Activated T-helper 1 cell treated with anti-CD3 and anti-CD28 coated beads, Interleukin-12 subunit alpha, Interleukin-12 subunit beta, Interleukin-2, Interleukin-4 antibody, amounts not matched to agents 30 ng/mL and 10 ng/mL and 1 ng/mL, durations not matched to agents 14 hours and 24 hours and 36 hours (primary cell): Measurements from ENCODE around the gene HIBADH. TPM values are rescaled to one million over a fixed set of nuclear protein-coding genes. Genes with fewer than 3 reads are reported as not detected.

Experiments
- DNase-seq: peaks from one replicate; pipeline ENCODE4 v3.0.0; 2021; ENCODE audit warnings: low spot score
- H3K27ac Mint-ChIP-seq: one replicate; pipeline ENCODE4 v1.8.0; 2021; ENCODE audit warnings: mild to moderate bottlenecking, mixed read lengths
- H3K27me3 Mint-ChIP-seq: one replicate; pipeline ENCODE4 v1.8.0; 2022; ENCODE audit warnings: mild to moderate bottlenecking, moderate library complexity, mixed read lengths; ENCODE audit not compliant: insufficient read depth
- H3K36me3 Mint-ChIP-seq: one replicate; pipeline ENCODE4 v1.8.0; 2021; ENCODE audit warnings: low read depth, mixed read lengths
- H3K4me1 Mint-ChIP-seq: one replicate; pipeline ENCODE4 v1.8.0; 2021; ENCODE audit warnings: low read depth, mixed read lengths
- H3K4me3 Mint-ChIP-seq: one replicate; pipeline ENCODE4 v1.8.0; 2021; ENCODE audit warnings: mild to moderate bottlenecking, moderate library complexity, mixed read lengths
- H3K9me3 Mint-ChIP-seq: one replicate; pipeline ENCODE4 v1.8.0; 2021; ENCODE audit warnings: mixed read lengths
- intact Hi-C: fragments of 100-400 bp; cut with micrococcal nuclease; formaldehyde crosslinking; loops from one replicate; pipeline ENCODE4 v1.15.1; 2024
- total RNA-seq: library from RNA; stranded (reverse); gene quantifications from 2 replicates; pipeline ENCODE4 v1.2.3, GENCODE V29; 2022

The HIBADH gene
- total RNA-seq, 1 donor from 2014 or later, result 21.2 TPM

GRCh38 chr7:27575613-27576012 lies 87.1 kb downstream of the HIBADH start:
- peaks cover 5% of the 10 kb centered on the region for H3K27me3 Mint-ChIP-seq
- intact Hi-C loops, result loop anchor here (1.0 to 5.0 kb wide), 3 partner anchors 345 to 379 kb away; no protein-coding TSS in a partner anchor
- H3K36me3 Mint-ChIP-seq, result no peaks in the 10 kb centered on the region
- no peak overlapping the region for H3K4me3 Mint-ChIP-seq
- no peak for DNase-seq
- no peaks in the 10 kb centered on the region for H3K9me3 Mint-ChIP-seq
- no peaks in the 10 kb centered on the region for H3K4me1 Mint-ChIP-seq
- H3K27ac Mint-ChIP-seq, result no peak overlapping the region

GRCh38 chr7:27569106-27569505 lies 93.6 kb downstream of the HIBADH start:
- Mint-ChIP-seq H3K27ac (no peak overlapping the region), H3K36me3 (no peaks in the 10 kb centered on the region), H3K9me3 (no peaks in the 10 kb centered on the region), H3K4me1 (no peaks in the 10 kb centered on the region), H3K4me3 (no peak overlapping the region), H3K27me3 (peaks cover 2% of the 10 kb centered on the region)
- intact Hi-C loops, result no loop called here
- no peak for DNase-seq

GRCh38 chr7:27567266-27567665 lies 95.4 kb downstream of the HIBADH start:
- H3K36me3 Mint-ChIP-seq, result no peaks in the 10 kb centered on the region
- no peaks in the 10 kb centered on the region for H3K27me3 Mint-ChIP-seq
- intact Hi-C loops, result no loop called here

GRCh38 chr7:27564881-27565482 lies 97.7 kb downstream of the HIBADH start:
- H3K27me3 Mint-ChIP-seq, result no peaks in the 10 kb centered on the region
- H3K9me3 Mint-ChIP-seq, result no peaks in the 10 kb centered on the region
- no peaks in the 10 kb centered on the region for H3K4me1 Mint-ChIP-seq
- no peak for DNase-seq
- H3K36me3 Mint-ChIP-seq, result no peaks in the 10 kb centered on the region
- H3K4me3 Mint-ChIP-seq, result no peak overlapping the region
- intact Hi-C loops, result no loop called here
- no peak overlapping the region for H3K27ac Mint-ChIP-seq

More at GRCh38 chr7:27567266-27567665, 95.4 kb downstream of the HIBADH start:
- no peak for DNase-seq
- no peak overlapping the region for H3K4me3 Mint-ChIP-seq
- H3K27ac Mint-ChIP-seq, result no peak overlapping the region
- no peaks in the 10 kb centered on the region for H3K4me1 Mint-ChIP-seq
- no peaks in the 10 kb centered on the region for H3K9me3 Mint-ChIP-seq

GRCh38 chr7:27560706-27561235 lies 101.9 kb downstream of the HIBADH start:
- Mint-ChIP-seq H3K9me3 (no peaks in the 10 kb centered on the region), H3K27ac (no peak overlapping the region), H3K4me1 (no peaks in the 10 kb centered on the region), H3K27me3 (no peaks in the 10 kb centered on the region), H3K4me3 (no peak overlapping the region), H3K36me3 (no peaks in the 10 kb centered on the region)
- intact Hi-C loops, result no loop called here
- DNase-seq, result no peak

- Mint-ChIP-seq H3K27ac (no peak overlapping the region), H3K27me3 (no peaks in the 10 kb centered on the region), H3K9me3 (no peaks in the 10 kb centered on the region), H3K4me3 (no peak overlapping the region), H3K4me1 (no peaks in the 10 kb centered on the region), H3K36me3 (no peaks in the 10 kb centered on the region)
- no peak for DNase-seq
- intact Hi-C loops, result no loop called here
These were observed 107.0 kb downstream of the HIBADH start for GRCh38 chr7:27555670-27556069.

GRCh38 chr7:27554826-27555225 lies 107.9 kb downstream of the HIBADH start:
- Mint-ChIP-seq H3K4me3 (no peak overlapping the region), H3K27me3 (no peaks in the 10 kb centered on the region), H3K9me3 (no peaks in the 10 kb centered on the region), H3K4me1 (no peaks in the 10 kb centered on the region), H3K36me3 (no peaks in the 10 kb centered on the region), H3K27ac (no peak overlapping the region)
- DNase-seq, result no peak
- intact Hi-C loops, result no loop called here

GRCh38 chr7:27553273-27553672 lies 109.4 kb downstream of the HIBADH start:
- no peaks in the 10 kb centered on the region for H3K36me3 Mint-ChIP-seq
- H3K27ac Mint-ChIP-seq, result no peak overlapping the region
- no peak overlapping the region for H3K4me3 Mint-ChIP-seq
- no peak for DNase-seq
- intact Hi-C loops, result no loop called here
- H3K4me1 Mint-ChIP-seq, result no peaks in the 10 kb centered on the region
- H3K27me3 Mint-ChIP-seq, result no peaks in the 10 kb centered on the region
- no peaks in the 10 kb centered on the region for H3K9me3 Mint-ChIP-seq

GRCh38 chr7:27551803-27552400 lies 110.8 kb downstream of the HIBADH start:
- intact Hi-C loops, result no loop called here
- H3K4me1 Mint-ChIP-seq, result no peaks in the 10 kb centered on the region
- no peak overlapping the region for H3K27ac Mint-ChIP-seq
- H3K27me3 Mint-ChIP-seq, result no peaks in the 10 kb centered on the region
- H3K4me3 Mint-ChIP-seq, result no peak overlapping the region
- no peaks in the 10 kb centered on the region for H3K36me3 Mint-ChIP-seq
- no peak for DNase-seq
- no peaks in the 10 kb centered on the region for H3K9me3 Mint-ChIP-seq

GRCh38 chr7:27549606-27550005 lies 113.1 kb downstream of the HIBADH start:
- H3K9me3 Mint-ChIP-seq, result no peaks in the 10 kb centered on the region
- no peaks in the 10 kb centered on the region for H3K4me1 Mint-ChIP-seq
- no peak overlapping the region for H3K4me3 Mint-ChIP-seq
- DNase-seq, result no peak
- no peak overlapping the region for H3K27ac Mint-ChIP-seq
- H3K27me3 Mint-ChIP-seq, result no peaks in the 10 kb centered on the region
- intact Hi-C loops, result no loop called here
- no peaks in the 10 kb centered on the region for H3K36me3 Mint-ChIP-seq

GRCh38 chr7:27548304-27548703 lies 114.4 kb downstream of the HIBADH start:
- DNase-seq, result no peak
- Mint-ChIP-seq H3K4me1 (no peaks in the 10 kb centered on the region), H3K27me3 (no peaks in the 10 kb centered on the region), H3K4me3 (no peak overlapping the region), H3K9me3 (no peaks in the 10 kb centered on the region), H3K36me3 (no peaks in the 10 kb centered on the region), H3K27ac (no peak overlapping the region)
- intact Hi-C loops, result no loop called here

GRCh38 chr7:27547401-27547800 lies 115.3 kb downstream of the HIBADH start:
- Mint-ChIP-seq H3K4me1 (no peaks in the 10 kb centered on the region), H3K27ac (no peak overlapping the region), H3K27me3 (no peaks in the 10 kb centered on the region), H3K9me3 (no peaks in the 10 kb centered on the region), H3K36me3 (no peaks in the 10 kb centered on the region), H3K4me3 (no peak overlapping the region)
- intact Hi-C loops, result no loop called here
- DNase-seq, result no peak

- no peak for DNase-seq
- Mint-ChIP-seq H3K9me3 (no peaks in the 10 kb centered on the region), H3K4me3 (no peak overlapping the region), H3K27ac (no peak overlapping the region), H3K4me1 (no peaks in the 10 kb centered on the region), H3K36me3 (no peaks in the 10 kb centered on the region), H3K27me3 (no peaks in the 10 kb centered on the region)
- intact Hi-C loops, result no loop called here
These were observed 116.1 kb downstream of the HIBADH start for GRCh38 chr7:27546610-27547009.
